Stimulated activated CD4-positive, alpha-beta T cell treated with anti-CD3 and anti-CD28 coated beads, Interleukin-12 subunit alpha, Interleukin-12 subunit beta, amount 100 ng/mL, for 24 hours (primary cell): ENCODE data around the gene MYL5.
"Not testable (repeated sequence)": the region's sequence is repeated elsewhere in the genome, so short reads cannot be mapped to it uniquely, and the experiment has no call there.

Source experiments
- DNase-seq, 2 experiments: peaks; one replicate each; pipeline ENCODE4 v3.0.0-alpha.2; 2020; ENCODE audit warnings: low read depth in 2 of 2

Gene MYL5

DNA sequence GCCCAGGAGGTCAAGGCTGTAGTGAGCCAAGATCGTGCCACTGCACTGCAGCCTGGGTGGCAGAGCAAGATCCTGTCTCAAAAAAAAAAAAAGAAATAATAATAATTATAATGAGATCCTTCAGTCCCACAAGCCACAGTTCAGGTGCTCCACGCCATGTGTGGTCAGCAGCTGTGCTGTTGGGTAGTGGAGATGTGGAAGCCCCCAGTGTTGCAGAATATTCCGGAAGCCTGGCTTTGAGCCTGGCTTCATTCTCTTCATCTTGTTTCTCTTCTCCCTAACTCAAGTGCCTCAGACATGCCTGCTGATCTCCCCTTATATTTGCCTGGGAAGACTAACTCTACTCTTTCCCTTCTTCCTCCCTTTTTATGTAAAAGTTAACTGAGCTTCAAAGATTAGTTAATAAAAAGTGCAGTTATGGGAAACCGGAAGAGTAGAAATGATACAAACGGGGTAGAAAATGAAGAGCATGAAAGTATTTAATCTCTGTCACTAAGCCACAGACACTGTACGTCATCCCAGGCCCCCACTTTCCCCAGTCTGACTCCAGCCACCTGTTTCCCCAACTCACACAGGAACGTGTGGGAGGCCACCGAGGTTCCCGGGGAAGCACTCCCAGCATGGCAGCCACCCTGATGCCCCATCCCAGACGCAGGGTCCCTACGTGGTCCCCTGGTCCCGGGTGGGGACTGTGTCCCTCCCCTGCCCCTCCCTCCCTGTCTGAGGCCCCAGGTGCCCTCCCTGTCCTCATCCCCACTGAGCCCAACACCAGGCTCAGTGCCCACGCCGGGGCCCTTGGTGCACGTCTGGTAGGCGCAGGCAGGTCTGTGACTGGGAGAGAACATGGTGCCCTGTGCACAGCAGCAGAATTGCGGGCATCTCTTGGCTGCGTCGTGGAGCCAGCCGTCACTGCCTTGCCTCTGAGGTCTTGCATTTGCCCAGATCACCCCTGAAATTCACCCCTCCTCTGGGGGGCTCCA lies 55.3 kb downstream of the MYL5 start:
- no peak for DNase-seq

DNA sequence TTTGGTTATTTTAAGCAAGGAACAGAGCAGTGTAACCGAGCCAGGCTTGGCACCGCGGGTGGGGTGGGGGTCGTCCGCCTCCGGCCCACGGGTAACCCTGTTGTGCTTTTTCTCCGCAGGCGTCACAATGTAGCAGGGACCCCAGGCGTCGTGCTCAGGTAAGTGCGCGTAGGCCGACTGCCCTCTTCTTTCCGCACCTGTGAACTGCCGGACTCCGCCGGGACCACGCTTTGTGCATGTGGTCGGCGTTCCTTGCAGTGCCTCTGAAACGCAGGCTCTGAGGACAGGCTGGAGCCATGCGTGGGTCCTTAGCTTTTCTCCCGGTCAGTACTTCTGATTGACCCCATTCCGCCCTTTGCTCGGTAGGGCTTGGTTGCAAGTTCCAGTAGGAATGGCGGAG lies 56.2 kb downstream of the MYL5 start:
- no peak for DNase-seq

DNA sequence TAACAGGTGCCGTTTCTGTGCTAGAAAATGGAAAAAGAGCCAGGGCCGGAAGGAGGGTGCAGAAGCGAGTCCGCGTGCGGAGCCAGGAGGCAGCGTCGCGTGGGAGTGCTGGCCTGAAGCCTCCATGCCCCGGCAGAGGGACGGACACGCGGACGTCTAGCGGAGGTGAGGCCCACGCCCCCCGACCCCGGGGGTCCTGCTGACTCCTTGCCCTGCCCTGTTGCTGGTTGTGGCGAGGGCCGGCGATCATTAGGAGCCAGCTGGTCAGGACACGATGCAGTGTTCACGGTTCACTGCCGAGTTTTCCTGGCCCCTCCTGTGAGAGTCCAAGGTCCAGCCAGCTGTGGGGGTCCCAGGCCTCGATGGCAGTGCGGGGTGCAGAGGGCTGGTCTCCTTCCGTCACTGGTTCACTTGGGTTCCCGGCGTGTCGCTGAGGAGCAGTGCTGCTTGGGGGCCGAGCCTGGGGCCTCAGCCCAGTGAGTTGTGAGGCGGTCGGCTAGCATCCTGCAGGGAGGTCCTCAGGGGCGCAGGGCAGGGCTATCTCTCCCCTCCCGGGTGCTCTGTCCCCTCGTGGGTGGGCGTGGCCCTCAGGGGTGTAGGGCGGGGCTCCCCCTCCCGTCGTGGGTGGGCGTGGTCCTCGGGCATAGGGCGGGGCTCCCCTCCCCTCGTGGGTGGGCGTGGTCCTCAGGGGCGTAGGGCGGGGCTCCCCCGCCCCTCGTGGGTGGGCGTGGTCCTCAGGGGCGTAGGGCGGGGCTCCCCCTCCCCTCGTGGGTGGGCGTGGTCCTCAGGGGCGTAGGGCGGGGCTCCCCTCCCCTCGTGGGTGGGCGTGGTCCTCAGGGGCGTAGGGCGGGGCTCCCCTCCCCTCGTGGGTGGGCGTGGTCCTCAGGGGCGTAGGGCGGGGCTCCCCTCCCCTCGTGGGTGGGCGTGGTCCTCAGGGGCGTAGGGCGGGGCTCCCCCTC lies 56.9 kb downstream of the MYL5 start:
- DNase-seq: not testable (repeated sequence)
